ENCODE measurements around the gene OSBPL6. TPM values are rescaled to one million over a fixed set of nuclear protein-coding genes. Genes with fewer than 3 reads are reported as not detected.

OSBPL6 gene
- total and polyA plus RNA-seq, 9 of the 15 experiments (the other 6 are each of a cell fraction or from before 2014, with no cell fraction given), result 3.4 to 12.7 (median 9.3) TPM

GRCh38 chr2:178315488-178315948, 121.2 kb downstream of the OSBPL6 start:
- H3K27me3 ChIP-seq (ENCODE audit: control insufficient read depth in 2 of 2, insufficient read depth in 2 of 2, low read length in 2 of 2), result no peaks in the 10 kb centered on the region; a peak in 1 of 5 replicates
- CTCF ChIA-PET (ENCODE audit: low intra/inter-chr PET ratio), result no interaction called here
- DNase-seq (ENCODE audit: extremely low read depth in 1 of 4, low spot score in 3 of 4) (peak in 2 of 4 experiments; percentile 36 to 56), FAIRE-seq (peak; percentile 74), ATAC-seq (peak; percentile 76)
- BruUV-seq (replicated peaks), result no TSS peak
- H3K9ac ChIP-seq (ENCODE audit: insufficient read depth in 1 of 2, low read depth in 2 of 2, low read length in 2 of 2), result no peak overlapping the region
- H3K9me1 ChIP-seq (ENCODE audit: control insufficient read depth, insufficient read depth, low read length), result no peaks in the 10 kb centered on the region
- no peaks in the 10 kb centered on the region for H3K9me3 ChIP-seq (replicated peaks; ENCODE audit: control insufficient read depth, insufficient read depth, low read depth, low read length)
- in situ Hi-C loops (cut with MboI), result no loop called here
- no peak overlapping the region for H3K4me2 ChIP-seq (ENCODE audit: insufficient read depth, low read length)
- H2AFZ ChIP-seq (ENCODE audit: low read depth, low read length), result 0 out of 2 replicates have a peak overlapping the region, but pooled peaks have one; percentile 1
- H3K4me1 ChIP-seq (replicated peaks in 1 of 2; ENCODE audit: control insufficient read depth in 2 of 2, insufficient read depth in 2 of 2, low read length in 2 of 2), result peaks cover 4 to 11% of the 10 kb centered on the region in 2 experiments; a peak in 3 of 5 replicates
- H3K79me2 ChIP-seq (ENCODE audit: control insufficient read depth, insufficient read depth, low read length), result no peaks in the 10 kb centered on the region
- intact Hi-C loops (cut with micrococcal nuclease), result no loop called here
- POLR2A ChIA-PET, result interaction anchor here (0.6 to 1.6 kb wide), 2 partner anchors 9 to 15 kb away, joined by 3 read pairs; no protein-coding TSS in a partner anchor
- no peaks in the 10 kb centered on the region for H4K20me1 ChIP-seq (replicated peaks; ENCODE audit: control insufficient read depth, insufficient read depth, low read length)
- H3K36me3 ChIP-seq (ENCODE audit: control insufficient read depth, insufficient read depth, low read length), result no peaks in the 10 kb centered on the region
- H3K27ac ChIP-seq (ENCODE audit: extremely low read depth, low read depth, low read length), result no peak overlapping the region
- 2% methylated on average over 3 of the region's 3 CpGs for WGBS (ENCODE audit: insufficient coverage, low coverage, missing lambda C conversion rate)
- H3K4me3 ChIP-seq, result no peak overlapping the region
- no peak for TF ChIP-seq ZC3H11A (IDR thresholded peaks at IDR 0.05; ENCODE audit: low read depth, low read length)
- TF ChIP-seq ZNF184 (CRISPR knock-in tag; IDR thresholded peaks at IDR 0.05), result no peak
- TF ChIP-seq ZNF121 (CRISPR knock-in tag; conservative IDR thresholded peaks at IDR 0.05), result no peak
- no peak for TF ChIP-seq ZNF57 (CRISPR knock-in tag; IDR thresholded peaks at IDR 0.05)
- peak; percentile 37; the same call in 1 of the 2 replicates for TF ChIP-seq GATA2 (CRISPR knock-in tag; IDR thresholded peaks at IDR 0.05)
- TF ChIP-seq TCF3 (CRISPR knock-in tag; IDR thresholded peaks at IDR 0.05), result peak; percentile 65
- no peak for TF ChIP-seq ZNF282 (CRISPR knock-in tag; IDR thresholded peaks at IDR 0.05)
- TF ChIP-seq ARID1B (IDR thresholded peaks at IDR 0.05), result peak; percentile 73
- TF ChIP-seq TEAD4 (IDR thresholded peaks at IDR 0.05; ENCODE audit: low read length), result peak; percentile 62; the same call in 1 of the 2 replicates
- no peak for TF ChIP-seq TEAD4 (CRISPR knock-in tag; IDR thresholded peaks at IDR 0.05; ENCODE audit: borderline replicate concordance)
- TF ChIP-seq MEIS2 (IDR thresholded peaks at IDR 0.05; ENCODE audit: partially characterized antibody), result peak; percentile 63
- peak; percentile 9; the same call in 1 of the 2 replicates for TF ChIP-seq STAT5A (IDR thresholded peaks at IDR 0.05; ENCODE audit: borderline replicate concordance, low read length)
- TF ChIP-seq, protein P1, sequence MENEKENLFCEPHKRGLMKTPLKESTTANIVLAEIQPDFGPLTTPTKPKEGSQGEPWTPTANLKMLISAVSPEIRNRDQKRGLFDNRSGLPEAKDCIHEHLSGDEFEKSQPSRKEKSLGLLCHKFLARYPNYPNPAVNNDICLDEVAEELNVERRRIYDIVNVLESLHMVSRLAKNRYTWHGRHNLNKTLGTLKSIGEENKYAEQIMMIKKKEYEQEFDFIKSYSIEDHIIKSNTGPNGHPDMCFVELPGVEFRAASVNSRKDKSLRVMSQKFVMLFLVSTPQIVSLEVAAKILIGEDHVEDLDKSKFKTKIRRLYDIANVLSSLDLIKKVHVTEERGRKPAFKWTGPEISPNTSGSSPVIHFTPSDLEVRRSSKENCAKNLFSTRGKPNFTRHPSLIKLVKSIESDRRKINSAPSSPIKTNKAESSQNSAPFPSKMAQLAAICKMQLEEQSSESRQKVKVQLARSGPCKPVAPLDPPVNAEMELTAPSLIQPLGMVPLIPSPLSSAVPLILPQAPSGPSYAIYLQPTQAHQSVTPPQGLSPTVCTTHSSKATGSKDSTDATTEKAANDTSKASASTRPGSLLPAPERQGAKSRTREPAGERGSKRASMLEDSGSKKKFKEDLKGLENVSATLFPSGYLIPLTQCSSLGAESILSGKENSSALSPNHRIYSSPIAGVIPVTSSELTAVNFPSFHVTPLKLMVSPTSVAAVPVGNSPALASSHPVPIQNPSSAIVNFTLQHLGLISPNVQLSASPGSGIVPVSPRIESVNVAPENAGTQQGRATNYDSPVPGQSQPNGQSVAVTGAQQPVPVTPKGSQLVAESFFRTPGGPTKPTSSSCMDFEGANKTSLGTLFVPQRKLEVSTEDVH (IDR thresholded peaks at IDR 0.05; ENCODE audit: low read depth, partially characterized antibody), result no peak
- no peak for TF ChIP-seq SMARCE1 (IDR thresholded peaks at IDR 0.05)
- peak; percentile 17; the same call in 1 of the 2 replicates for TF ChIP-seq ZFX (CRISPR knock-in tag; IDR thresholded peaks at IDR 0.05)
- peak; percentile 40; the same call in 1 of the 2 replicates for TF ChIP-seq DPF2 (IDR thresholded peaks at IDR 0.05)
- peak; percentile 32; the same call in 1 of the 2 replicates for TF ChIP-seq SMARCA4 (IDR thresholded peaks at IDR 0.05)
- TF ChIP-seq SP1 (CRISPR knock-in tag; IDR thresholded peaks at IDR 0.05), result no peak
- peak; percentile 33; the same call in 1 of the 2 replicates for TF ChIP-seq TAL1 (IDR thresholded peaks at IDR 0.05)
- no peak for TF ChIP-seq ZBED1 (IDR thresholded peaks at IDR 0.05)
- peak; percentile 68 for TF ChIP-seq CBFA2T3 (IDR thresholded peaks at IDR 0.05)
- no peak for TF ChIP-seq DNMT1 (IDR thresholded peaks at IDR 0.05)
- peak; percentile 42 for TF ChIP-seq CBFA2T2 (conservative IDR thresholded peaks at IDR 0.05)
- peak; percentile 16; the same call in 1 of the 2 replicates for TF ChIP-seq POLR2AphosphoS5 (IDR thresholded peaks at IDR 0.05; ENCODE audit: control insufficient read depth, insufficient read depth, low read depth, low read length)
- TF ChIP-seq ZFPM2 (CRISPR knock-in tag; IDR thresholded peaks at IDR 0.05), result no peak
